NCI-H748 (cell line): Measurements from ENCODE around the gene FHOD3.

Experiments used
- DNase-seq: peaks from one replicate; lab custom pipeline; 2025; ENCODE audit not compliant: unreplicated experiment; lab: John Stamatoyannopoulos, UW

Gene FHOD3

DNA sequence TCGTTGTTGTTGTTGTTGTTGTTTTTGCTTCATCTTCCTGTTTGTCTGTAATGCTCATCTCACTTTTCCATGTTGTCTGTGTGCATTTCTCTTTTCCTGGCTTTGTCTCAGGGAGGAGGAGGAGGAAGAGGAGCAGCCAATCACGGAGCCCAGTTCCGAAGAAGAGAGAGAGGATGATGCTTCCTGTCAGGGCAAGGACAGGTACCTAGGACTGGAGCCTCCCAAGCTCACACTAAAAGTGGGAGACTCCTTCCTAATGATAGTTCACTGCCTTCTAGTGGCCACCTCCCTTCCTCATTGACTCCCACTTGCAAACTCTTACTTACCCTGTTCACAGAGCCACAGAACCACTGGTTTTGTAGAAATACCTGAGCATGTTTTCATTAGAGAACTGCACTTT, 351.7 kb downstream of the FHOD3 start:
- no peak for DNase-seq

DNA sequence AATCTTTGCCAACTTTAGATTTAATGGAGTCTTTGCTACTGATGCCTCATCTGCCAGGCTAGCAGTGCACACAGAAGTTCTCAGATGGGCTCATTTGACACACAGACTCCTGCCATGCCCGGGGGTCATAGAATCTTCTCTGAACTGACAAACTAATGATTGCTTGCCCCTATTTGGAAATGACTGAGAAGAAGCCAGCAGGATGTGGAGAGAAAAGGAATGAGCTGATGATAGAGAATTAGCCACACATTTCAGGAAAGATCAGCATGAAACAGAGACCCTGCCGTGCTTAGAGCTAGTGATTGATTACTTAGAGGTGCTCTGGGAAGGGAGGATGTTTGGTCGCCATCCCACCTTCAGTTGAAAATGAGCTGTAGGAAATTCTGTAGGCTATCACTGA, 352.8 kb downstream of the FHOD3 start:
- no peak for DNase-seq

GRCh38 chr18:36650906-36651305, 353.4 kb downstream of the FHOD3 start:
- DNase-seq: no peak

DNA sequence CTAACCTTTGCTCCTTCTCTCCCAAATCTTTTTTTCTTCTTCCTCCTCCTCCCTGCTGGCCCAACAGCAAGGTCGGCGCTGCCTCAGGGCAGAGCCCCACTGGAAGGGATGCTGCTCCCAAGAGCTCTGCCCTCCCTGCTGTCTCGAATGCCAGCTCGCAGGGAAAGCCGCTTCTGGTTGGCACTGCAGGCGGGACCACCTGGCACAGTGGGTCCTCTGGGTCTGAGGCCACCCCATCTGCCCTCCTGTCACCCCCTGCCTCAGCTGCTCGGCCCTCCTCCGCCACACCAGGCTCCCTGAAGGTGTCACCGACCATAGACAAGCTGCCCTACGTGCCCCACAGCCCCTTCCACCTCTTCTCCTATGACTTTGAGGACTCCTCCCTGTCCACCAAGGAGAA, 355.0 kb downstream of the FHOD3 start:
- no peak for DNase-seq

GRCh38 chr18:36653141-36653869, 355.8 kb downstream of the FHOD3 start:
- no peak for DNase-seq

- DNase-seq: no peak
Observed at GRCh38 chr18:36653870-36654269, 356.4 kb downstream of the FHOD3 start.

GRCh38 chr18:36655074-36655473, 357.6 kb downstream of the FHOD3 start:
- DNase-seq: no peak

GRCh38 chr18:36655930-36656329, 358.4 kb downstream of the FHOD3 start:
- DNase-seq: no peak

DNA sequence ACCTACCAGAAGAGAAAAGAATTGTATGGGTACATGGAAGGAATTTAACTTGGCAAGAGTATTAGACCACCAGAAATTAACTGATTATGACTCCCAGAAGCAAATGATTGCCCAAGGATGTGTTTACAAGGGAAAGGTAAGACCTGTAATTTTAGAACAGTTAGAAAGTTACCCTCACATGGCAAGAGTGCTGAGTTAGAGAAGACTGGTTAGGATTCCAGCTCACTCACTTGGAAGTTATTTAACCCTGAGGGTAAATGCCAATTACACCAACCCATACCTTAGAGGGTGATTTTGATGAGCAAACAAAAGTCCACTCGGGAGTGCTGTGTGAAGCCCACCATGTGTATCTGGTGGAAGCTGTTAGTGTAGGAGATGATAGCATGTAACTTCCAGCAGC, 361.1 kb downstream of the FHOD3 start:
- no peak for DNase-seq

DNA sequence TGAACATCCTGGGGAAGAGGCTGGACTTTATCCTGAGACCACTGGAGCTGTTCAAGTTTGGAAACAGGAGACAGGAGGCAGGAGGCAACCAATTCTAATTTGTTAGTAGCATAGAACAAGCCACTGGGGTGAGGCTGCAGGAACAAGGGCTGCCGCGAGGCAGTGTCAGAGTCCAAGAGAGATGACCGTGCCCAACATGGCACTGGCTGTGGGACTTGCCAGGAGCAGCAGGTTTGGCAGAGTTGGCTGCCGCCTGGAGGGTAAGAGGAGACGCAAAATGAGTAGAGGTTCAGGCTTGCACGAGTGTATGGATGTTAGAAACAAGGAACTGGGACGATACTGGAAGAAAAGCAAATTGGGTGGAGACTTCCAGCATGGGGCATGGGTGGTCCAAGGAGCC, 362.8 kb downstream of the FHOD3 start:
- DNase-seq: no peak

GRCh38 chr18:36661999-36662398, 364.5 kb downstream of the FHOD3 start:
- DNase-seq: peak; percentile 10

DNA sequence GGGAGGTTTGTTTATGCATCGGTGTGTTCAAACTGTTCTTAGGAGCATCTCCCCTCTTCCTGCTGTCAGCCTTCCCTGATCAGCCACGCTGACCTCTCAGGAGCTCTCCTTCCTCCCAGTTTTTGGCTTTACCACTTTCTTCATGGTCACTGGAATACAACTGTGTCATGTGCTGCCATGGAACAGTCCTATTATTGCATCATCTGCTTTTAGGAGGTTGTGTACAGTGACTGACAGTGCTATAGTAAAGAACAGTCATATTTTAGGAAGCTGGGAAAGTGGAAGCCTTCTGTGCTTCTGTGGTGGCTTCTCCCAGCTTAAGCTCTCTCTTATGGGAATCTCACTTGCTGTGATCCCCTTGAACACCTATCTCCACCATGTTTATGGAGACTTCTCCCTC, 365.8 kb downstream of the FHOD3 start:
- DNase-seq: no peak

DNA sequence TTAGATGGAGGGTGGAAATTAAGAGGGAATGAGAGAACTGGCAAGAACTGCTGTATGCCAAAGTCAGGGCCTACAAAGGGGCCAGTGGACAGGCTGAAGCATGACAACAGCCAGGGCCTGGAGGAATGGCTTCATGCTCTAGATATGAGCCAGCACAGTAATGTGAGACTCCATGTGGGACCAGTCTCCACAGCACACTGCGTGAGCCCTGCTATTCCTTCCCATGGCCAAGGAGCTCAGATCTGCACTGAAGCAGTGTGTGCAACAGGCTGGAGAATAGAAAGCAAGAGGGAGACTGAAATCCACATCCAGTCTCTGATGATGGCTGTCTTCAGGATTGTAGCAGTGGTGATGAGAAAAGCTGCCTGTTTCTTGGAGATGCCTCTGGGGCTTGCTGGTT, 368.4 kb downstream of the FHOD3 start:
- DNase-seq: no peak

DNA sequence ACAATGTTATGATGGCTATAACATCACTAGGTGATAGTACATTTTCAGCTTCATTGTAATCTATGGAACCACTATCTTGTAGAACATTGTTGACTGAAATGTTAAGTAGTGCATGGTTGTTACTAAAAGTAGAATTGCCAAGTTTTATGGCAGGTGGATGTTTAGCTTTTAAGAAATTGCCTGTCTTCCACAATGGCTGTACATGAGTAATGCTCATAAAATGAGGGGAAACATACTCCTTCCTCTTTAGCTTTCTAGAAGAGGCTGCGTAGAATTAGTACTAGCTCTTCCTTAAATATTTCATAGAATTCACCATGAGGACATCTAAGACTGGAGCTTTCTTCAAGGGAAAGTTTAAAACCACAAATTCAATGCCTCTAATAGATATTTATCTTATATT, 370.3 kb downstream of the FHOD3 start:
- no peak for DNase-seq

- no peak for DNase-seq
Observed at GRCh38 chr18:36668349-36668748, 370.8 kb downstream of the FHOD3 start.

DNA sequence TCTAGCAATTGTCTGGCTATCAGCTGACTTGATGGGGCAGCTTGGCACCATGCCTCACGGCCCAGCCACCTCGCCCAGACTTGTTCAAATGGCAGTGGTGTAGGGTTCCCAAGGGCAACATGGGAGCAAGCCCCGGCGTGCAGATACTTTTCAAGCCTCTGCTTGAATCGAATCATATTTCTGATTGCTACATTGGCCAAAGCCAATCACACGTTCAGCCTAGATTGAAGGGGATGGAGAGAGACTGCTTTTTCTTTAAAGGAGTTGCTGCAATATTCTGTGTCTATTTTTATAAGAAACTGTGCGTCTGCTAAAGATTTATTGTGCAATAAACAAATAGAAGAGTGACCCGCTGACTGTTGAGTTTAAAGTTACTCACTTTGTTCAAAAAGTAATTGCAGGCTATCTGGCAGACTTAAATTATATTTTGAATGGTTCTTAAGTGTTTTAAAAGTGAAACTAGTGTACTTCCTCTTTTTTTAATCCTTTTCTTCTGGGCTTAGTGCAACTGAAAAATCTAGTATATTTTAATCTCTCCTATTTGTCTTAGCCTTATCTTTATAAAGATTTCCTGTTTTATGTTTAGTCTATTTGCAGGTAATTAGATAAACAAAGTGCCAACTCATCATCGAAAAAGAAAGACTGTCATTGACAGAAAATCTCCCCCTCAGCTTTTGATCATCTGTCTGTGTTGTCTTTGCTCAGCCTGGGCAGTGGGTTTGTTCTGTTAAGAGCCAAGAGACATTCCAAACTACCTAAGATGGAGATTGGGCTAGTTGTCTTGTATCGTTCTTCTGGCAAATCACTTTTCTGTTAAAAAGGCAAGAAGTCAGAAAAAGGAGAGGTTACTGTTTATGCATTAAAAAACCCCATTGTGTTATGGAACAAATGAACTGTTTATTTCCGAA, 375.2 kb downstream of the FHOD3 start:
- peak; percentile 90 for DNase-seq

- DNase-seq: no peak
Observed at GRCh38 chr18:36673452-36673851, 375.9 kb downstream of the FHOD3 start.

DNA sequence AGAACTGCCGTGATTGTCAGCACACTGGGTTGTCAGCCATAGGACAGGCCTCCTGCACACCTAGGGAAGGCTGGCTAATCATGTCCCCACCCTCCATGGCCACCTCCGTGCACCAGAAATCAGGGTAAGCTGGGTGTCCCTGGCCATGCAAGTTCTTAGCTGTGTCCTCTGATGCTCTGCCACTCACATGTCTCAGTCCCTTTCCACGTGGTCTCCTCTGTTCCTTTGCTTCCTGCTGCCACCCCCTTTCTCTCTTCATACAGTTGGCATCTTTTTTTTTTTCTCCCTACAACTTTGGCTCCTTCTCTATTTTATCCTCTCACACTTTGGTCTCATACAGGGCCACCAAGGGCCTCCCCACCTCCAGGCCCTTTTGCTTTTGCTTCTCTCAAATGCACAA, 377.6 kb downstream of the FHOD3 start:
- no peak for DNase-seq

DNA sequence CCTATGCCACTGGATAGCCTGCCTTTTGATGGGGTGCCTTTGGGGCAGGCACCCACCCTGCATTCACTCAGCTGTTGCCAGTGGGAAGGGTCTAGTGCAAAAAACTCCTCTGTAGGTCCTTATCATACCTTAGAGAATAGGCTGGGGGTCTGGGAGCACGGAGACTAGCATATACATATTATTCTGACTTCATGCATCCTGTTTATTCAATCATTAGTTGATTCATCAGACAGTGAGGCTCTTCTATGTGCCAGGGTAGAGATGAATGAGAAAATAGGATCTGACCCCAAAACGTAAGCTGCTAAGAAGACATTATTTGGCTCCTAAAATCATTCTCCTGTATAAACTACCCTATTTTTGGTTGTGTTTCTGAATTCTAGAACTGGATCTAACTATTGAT, 378.0 kb downstream of the FHOD3 start:
- no peak for DNase-seq

GRCh38 chr18:36676629-36677028, 379.1 kb downstream of the FHOD3 start:
- no peak for DNase-seq

DNA sequence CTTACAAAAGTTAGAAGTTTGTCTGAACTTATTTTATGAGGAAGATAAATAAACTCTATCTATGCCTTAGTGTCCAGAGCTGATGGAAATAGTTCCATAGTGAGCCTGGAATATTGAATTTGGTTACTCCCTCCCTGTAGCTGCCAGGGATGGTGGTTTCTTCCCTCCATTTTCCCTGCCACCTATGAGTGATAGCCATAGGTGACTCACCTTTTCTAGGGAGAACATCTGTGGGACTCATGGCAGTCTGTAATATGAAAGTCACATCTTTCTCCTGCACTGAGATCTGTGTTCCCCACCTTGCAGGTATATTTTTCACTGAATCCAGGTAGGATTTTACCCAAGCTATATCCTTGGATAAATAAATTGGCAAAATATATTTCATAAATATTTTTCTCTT, 382.5 kb downstream of the FHOD3 start:
- DNase-seq: no peak

- DNase-seq: no peak
Observed at GRCh38 chr18:36685580-36685979, 388.1 kb downstream of the FHOD3 start.
